Natural killer cell (primary cell): ENCODE results near the gene SLAIN2. TPM values are rescaled to one million over a fixed set of nuclear protein-coding genes. Genes with fewer than 3 reads are reported as not detected.

Source experiments
- ATAC-seq, 3 donors: fragments of 150-1000 bp in 2 of 3; fragments of 200-7000 bp in 1 of 3; cut with Tn5 transposase; 1 replicate in 1 of 3; 2 replicates in 2 of 3; pipeline ENCODE4 v1.10.0; 2021; ENCODE audit warnings: mild to moderate bottlenecking in 2 of 3, moderate library complexity in 2 of 3
- DNase-seq, 2 donors: peaks; one replicate each; pipeline versions ENCODE4 v3.0.0 to v3.0.0-alpha.2; 2013 to 2021; ENCODE audit warnings: mixed read lengths in 1 of 2
- H3K27ac ChIP-seq: one replicate; pipeline ENCODE4 v1.5.1; 2013; ENCODE audit warnings: mild to moderate bottlenecking, low read length
- H3K27me3 ChIP-seq: one replicate; pipeline ENCODE4 v1.6.1; 2013; ENCODE audit warnings: low read length; ENCODE audit not compliant: control insufficient read depth, insufficient read depth
- H3K36me3 ChIP-seq: one replicate; pipeline ENCODE4 v1.6.1; 2013; ENCODE audit warnings: low read length; ENCODE audit not compliant: control insufficient read depth, insufficient read depth
- H3K4me1 ChIP-seq: one replicate; pipeline ENCODE4 v1.6.1; 2013; ENCODE audit warnings: low read length; ENCODE audit not compliant: control insufficient read depth, insufficient read depth
- H3K4me3 ChIP-seq: one replicate; pipeline ENCODE4 v1.5.1; 2013; ENCODE audit warnings: low read length
- H3K9me3 ChIP-seq: one replicate; pipeline ENCODE4 v1.6.1; 2013; ENCODE audit warnings: low read length; ENCODE audit not compliant: control insufficient read depth, insufficient read depth
- H3K27ac Mint-ChIP-seq, 2 donors: one replicate each; pipeline ENCODE4 v1.8.0; 2022; ENCODE audit warnings: mild to moderate bottlenecking in 2 of 2, mixed read lengths in 2 of 2, moderate library complexity in 1 of 2
- H3K27me3 Mint-ChIP-seq, 2 donors: one replicate each; pipeline ENCODE4 v1.8.0; 2022; ENCODE audit warnings: low read depth in 2 of 2, mixed read lengths in 2 of 2
- H3K36me3 Mint-ChIP-seq: one replicate; pipeline ENCODE4 v1.8.0; 2022; ENCODE audit warnings: mixed read lengths
- H3K4me1 Mint-ChIP-seq, 2 donors: one replicate each; pipeline ENCODE4 v1.8.0; 2022; ENCODE audit warnings: mixed read lengths in 2 of 2
- H3K4me3 Mint-ChIP-seq: one replicate; pipeline ENCODE4 v1.8.0; 2022; ENCODE audit warnings: mild to moderate bottlenecking, moderate library complexity, mixed read lengths
- H3K9me3 Mint-ChIP-seq, 2 donors: one replicate each; pipeline ENCODE4 v1.8.0; 2022; ENCODE audit warnings: mixed read lengths in 2 of 2
- CTCF ChIP-seq: fragments of 200-600 bp; IDR thresholded peaks from one replicate; pipeline ENCODE4 v1.8.0; 2022; ENCODE audit warnings: antibody characterized with exemption
- WGBS: methylation state at CpG from one replicate; pipeline ENCODE4 v1.1.7; 2013; ENCODE audit warnings: missing lambda C conversion rate; ENCODE audit not compliant: insufficient coverage; 5-methylcytosine and 5-hydroxymethylcytosine counted together
- intact Hi-C: fragments of 100-400 bp; cut with micrococcal nuclease; formaldehyde crosslinking; loops from one replicate; pipeline ENCODE4 v1.14.2; 2022
- total RNA-seq, 4 donors: library from RNA; stranded (reverse); fragments of 120-200 nt in 1 of 4; gene quantifications; one replicate each; pipeline versions ENCODE4 v1.2.3 to v1.2.4, GENCODE V29; 2013 to 2022

The SLAIN2 gene
- total RNA-seq, 3 donors from 2014 or later (not counting 1 experiment from before 2014, with no cell fraction given), result 76.9 to 103 (median 98.5) TPM

- Histone ChIP-seq H3K4me3 (no peak overlapping the region), H3K27me3 (no peaks in the 10 kb centered on the region), H3K4me1 (no peaks in the 10 kb centered on the region), H3K27ac (no peak overlapping the region), H3K36me3 (peaks cover 34% of the 10 kb centered on the region), H3K9me3 (no peaks in the 10 kb centered on the region)
- Mint-ChIP-seq H3K36me3 (peaks cover 7% of the 10 kb centered on the region), H3K9me3 (no peaks in the 10 kb centered on the region), H3K4me3 (no peak overlapping the region), H3K27ac (peak overlapping the region; percentile 17 to 25), H3K4me1 (peaks cover 34 to 41% of the 10 kb centered on the region in 2 donors), H3K27me3 (no peaks in the 10 kb centered on the region)
- intact Hi-C loops, result no loop called here
- DNase-seq (no peak), ATAC-seq (no peak)
- WGBS, result 78% methylated on average over 1 of the region's 1 CpG
- TF ChIP-seq CTCF, result no peak
Observed at GRCh38 chr4:48379587-48380180, 38.4 kb downstream of the SLAIN2 start.

GRCh38 chr4:48380583-48381167, 39.3 kb downstream of the SLAIN2 start:
- Mint-ChIP-seq H3K4me3 (no peak overlapping the region), H3K9me3 (no peaks in the 10 kb centered on the region), H3K4me1 (peaks cover 26 to 35% of the 10 kb centered on the region in 2 donors), H3K36me3 (peaks cover 7% of the 10 kb centered on the region), H3K27me3 (no peaks in the 10 kb centered on the region), H3K27ac (peak overlapping the region; percentile 17 to 25)
- no peaks in the 10 kb centered on the region for H3K9me3 ChIP-seq
- intact Hi-C loops, result no loop called here
- TF ChIP-seq CTCF, result no peak
- no peaks in the 10 kb centered on the region for H3K27me3 ChIP-seq
- WGBS, result no CpG with 5 or more reads among the region's 1 CpG
- H3K36me3 ChIP-seq, result peaks cover 43% of the 10 kb centered on the region
- no peak overlapping the region for H3K27ac ChIP-seq
- H3K4me3 ChIP-seq, result no peak overlapping the region
- no peak for DNase-seq
- H3K4me1 ChIP-seq, result no peaks in the 10 kb centered on the region
- ATAC-seq, result no peak

GRCh38 chr4:48388525-48389154, 47.3 kb downstream of the SLAIN2 start:
- H3K9me3 Mint-ChIP-seq, result no peaks in the 10 kb centered on the region
- H3K4me1 Mint-ChIP-seq, result peaks cover 8 to 9% of the 10 kb centered on the region in 2 donors
- H3K27me3 Mint-ChIP-seq, result no peaks in the 10 kb centered on the region
- Histone ChIP-seq H3K4me3 (no peak overlapping the region), H3K36me3 (peaks cover 57% of the 10 kb centered on the region), H3K27ac (no peak overlapping the region), H3K9me3 (no peaks in the 10 kb centered on the region), H3K4me1 (no peaks in the 10 kb centered on the region), H3K27me3 (no peaks in the 10 kb centered on the region)
- H3K36me3 Mint-ChIP-seq, result peaks cover 15% of the 10 kb centered on the region
- ATAC-seq (no peak), DNase-seq (no peak)
- no peak overlapping the region for H3K27ac Mint-ChIP-seq
- no peak for TF ChIP-seq CTCF
- WGBS, result 80% methylated on average over 1 of the region's 2 CpGs
- intact Hi-C loops, result no loop called here
- no peak overlapping the region for H3K4me3 Mint-ChIP-seq
